HG03045 (cell line): Measurements from ENCODE around the gene PRRT2.
"Not testable (repeated sequence)": the region's sequence is repeated elsewhere in the genome, so short reads cannot be mapped to it uniquely, and the experiment has no call there.

Experiments used
- ATAC-seq: cut with Tn5 transposase; IDR thresholded peaks from one replicate; pipeline ENCODE4 v1.9.1; 2021; ENCODE audit warnings: mild to moderate bottlenecking, moderate library complexity; ENCODE audit not compliant: unreplicated experiment

Gene PRRT2

DNA sequence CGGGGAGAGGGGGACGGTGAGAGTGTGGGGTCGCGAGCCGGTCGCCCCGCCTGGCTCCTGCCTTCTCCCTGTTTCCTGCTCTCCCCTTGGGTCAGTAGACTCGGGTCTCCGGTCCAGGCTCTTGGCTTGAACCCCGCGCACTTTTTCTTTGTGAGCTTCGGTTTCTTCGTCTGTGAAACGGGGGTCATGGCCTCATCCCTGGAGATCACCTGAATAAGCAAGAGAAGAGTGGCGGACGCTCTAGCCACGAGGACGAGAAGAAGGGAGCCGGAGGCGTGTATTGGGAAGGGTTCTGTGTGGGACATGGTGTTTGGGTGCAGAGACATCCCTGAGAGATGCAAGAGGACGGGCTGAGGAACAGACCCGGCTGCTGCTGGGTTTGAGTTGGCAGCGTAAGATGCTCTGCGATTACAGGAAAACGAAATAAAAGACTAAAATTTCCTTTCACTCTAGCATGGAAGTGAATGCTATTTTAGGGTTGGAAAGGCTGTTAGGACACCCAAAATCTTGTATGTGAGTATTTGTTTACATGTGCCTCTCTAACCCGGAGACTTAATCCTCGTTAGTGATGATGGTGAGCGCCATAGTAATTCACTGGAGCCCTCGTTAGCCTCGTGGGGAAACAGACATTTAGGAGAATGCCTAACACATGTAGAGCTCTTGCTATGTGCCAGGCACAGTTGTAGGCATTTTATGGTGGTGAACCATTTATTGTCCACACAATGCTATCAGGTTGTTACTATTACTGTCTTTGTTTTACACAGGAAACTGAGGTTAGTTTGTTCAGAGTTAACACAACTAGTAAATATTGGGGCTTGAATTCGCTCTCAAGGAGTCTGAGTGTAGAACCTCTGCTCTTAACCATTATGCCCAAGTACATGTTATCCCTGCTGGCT is 20.8 kb upstream of the PRRT2 start:
- ATAC-seq, result no peak

DNA sequence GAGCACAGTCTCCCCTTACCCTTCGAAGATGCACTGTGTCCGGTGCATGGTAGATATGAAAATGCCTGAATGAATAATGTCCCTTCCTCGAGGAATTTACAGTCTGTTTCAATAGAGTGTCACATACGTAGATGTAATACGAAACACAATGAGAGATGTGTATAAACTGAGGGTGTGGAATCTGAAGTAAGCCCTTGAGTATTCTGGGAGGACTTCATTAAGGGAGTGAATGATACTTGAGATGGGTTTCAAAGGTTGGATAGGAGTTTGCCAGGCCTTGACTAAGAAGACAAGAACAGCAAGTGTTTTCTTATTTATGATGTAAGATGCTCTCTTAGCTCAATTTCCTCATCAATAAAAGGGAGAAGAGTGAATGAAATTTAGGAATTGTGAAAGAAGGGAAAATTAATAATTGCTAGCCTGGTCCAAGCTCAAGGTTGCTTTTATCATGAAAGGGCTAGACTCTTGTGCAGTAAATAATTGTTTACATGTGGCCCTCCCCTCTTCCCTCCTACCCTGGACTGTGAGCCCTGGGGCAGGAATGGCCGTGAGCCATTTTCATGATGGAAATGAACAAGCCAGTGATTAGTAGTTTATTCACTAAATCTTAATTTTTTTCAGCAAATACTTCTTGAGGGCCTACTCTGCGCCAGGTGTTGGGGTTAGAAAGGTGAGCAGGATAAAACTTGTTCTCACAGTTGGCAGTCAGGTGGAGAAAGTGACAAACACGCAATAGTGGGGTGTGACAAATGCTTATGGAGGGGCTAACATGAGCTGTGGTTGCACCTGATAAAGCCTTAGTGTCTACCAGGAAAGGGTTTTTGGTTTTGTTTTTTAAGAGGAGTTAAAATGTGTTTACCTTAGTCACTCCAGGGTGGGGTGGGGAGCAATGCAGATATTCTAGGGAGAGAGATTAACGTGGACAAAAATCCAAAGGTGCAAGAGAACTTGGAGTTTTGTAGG is 19.9 kb upstream of the PRRT2 start:
- ATAC-seq, result no peak

DNA sequence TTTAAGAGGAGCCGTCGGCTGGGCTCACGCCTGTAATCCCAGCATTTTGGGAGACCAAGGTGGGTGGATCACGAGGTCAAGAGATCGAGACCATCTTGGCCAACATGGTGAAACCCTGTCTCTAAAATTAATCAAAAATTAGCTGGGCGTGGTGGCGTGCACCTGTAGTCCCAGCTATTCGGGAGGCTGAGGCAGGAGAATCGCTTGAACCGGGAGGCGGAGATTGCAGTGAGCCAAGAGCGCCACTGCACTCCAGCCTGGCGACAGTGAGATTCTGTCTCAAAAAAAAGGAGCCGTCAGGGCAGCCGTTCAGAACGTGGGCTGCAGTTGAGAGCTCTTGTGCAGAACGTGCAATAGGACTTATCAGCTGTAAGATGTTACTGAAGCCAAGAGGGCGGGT is 18.8 kb upstream of the PRRT2 start:
- not testable (repeated sequence) for ATAC-seq

DNA sequence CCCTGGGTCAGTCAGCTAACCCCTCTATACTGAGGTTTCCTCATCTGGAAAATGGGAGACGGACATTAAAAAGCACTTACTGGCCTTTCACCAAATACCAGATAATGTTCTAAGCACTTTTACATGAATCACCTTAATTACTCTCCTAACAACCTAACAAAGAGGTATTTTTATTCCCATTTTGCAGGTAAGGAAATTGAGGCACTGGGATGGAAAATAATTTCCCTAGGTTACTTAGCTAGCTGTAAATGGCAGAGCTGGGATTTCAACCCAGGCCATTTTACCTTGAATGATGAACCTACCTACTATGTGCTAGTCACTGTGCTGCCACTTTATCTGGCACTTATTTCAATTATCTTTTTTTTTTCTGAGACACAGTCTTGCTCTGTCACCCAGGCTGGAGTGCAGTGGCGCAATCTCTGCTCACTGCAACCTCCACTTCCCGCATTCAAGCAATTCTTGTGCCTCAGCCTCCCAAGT is 17.7 kb upstream of the PRRT2 start:
- ATAC-seq, result no peak

DNA sequence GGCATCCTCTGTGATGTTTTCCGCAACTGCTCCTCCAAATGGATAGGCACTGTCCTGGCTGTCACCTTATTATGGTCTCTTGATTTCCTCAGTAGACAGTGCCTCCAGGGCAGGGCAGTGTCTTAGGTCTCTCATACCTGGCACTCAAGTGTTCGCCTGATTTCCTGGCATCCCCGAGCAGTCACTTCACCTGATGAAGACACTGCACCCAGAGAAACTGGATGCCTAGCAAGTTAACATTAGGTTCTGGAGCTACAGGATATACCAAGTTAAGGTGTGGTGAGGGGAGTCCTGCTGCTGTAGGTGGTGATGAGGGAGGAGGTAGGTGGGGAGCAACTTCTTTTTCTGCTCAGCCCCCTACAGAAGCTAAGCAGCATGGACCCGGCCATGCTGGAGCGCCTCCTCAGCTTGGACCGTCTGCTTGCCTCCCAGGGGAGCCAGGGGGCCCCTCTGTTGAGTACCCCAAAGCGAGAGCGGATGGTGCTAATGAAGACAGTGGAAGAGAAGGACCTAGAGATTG is 9.5 kb upstream of the PRRT2 start:
- no peak for ATAC-seq

DNA sequence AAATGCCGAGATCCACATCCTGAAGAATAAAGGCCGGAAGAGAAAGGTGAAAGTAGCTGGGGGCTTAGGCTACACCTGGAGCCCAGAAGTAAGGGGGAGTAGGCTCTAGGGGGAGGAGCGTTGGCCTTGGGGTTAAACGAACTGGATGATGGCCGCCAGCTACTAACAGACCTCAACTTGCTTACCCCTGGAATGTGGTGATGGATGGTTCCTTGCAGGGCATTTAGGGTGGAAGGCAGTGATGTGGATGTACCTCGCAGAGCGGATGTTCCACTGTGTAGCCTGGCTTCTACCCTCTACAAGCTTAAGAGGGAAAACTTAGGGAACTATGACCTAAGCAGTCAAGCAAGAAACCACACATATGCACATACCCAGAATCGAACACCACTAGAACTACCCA is 8.0 kb upstream of the PRRT2 start:
- ATAC-seq, result no peak

DNA sequence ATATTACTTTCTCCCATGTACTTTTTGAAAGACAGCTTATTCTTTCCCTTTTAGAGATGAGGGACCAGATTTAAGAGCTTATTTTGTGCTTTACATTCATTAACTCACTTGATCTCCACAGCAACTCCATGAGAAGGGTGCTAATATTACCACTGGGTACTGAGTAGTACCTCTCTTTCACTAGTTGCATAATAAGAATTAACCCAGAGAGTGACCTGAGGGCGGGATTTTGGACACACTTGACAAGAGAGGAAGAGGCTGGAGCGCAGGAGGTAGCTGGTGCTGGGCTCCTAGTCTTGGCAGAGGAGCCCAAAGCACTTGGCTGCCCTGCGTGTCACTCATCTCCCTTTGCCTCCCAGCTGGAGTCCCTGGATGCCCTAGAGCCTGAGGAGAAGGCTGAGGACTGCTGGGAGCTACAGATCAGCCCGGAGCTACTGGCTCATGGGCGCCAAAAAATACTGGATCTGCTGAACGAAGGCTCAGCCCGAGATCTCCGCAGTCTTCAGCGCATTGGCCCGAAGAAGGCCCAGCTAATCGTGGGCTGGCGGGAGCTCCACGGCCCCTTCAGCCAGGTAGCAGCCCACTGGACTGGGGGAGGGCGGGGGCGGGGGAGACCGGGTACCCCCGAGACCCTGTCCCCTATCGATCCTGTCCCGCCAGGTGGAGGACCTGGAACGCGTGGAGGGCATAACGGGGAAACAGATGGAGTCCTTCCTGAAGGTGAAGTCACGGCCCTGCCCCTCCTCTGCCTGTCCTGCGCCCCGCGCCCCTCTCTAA is 7.3 kb upstream of the PRRT2 start:
- ATAC-seq, result no peak

DNA sequence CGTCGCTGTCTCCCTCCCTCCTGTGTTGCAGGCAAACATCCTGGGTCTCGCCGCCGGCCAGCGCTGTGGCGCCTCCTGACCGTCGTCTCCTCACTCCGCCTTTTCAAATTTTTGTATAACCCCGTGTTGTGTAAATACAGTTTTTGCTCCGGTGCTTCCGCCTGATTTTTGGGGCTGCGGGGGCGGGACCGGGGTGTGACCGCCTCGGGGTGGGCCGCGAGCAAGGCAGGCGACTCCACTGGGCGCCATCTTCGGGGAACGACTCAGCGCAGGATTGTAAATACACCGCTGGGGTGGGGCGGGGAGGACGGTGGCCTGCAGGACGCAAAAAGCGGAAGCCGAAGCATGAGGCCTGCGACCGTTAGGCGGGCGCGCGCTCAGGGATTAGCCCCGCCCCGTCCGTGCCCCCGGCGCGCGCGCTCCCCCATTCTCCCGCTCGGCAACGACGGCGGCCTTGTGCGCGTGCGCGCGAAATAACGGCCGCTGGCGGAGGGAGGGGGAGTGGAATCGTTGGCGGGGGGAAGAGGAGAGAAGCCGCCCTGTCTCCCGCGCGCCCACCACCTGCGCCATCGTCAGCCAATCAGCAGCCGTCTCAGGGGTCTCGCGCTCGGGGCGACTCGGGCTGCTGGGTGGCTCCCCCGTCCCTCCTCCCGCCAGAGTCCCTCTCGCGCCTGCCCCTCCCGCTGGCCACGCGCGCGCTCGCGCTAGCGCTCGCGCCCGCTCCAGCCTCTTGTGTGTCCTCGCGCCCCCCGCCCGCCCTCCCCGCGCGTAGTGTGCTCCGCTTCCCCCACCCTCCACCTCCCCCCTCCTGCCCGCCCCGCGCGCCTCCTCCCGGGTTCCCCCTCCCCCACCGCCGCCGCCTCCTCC is 6.5 kb upstream of the PRRT2 start:
- ATAC-seq, result peak; percentile 49

DNA sequence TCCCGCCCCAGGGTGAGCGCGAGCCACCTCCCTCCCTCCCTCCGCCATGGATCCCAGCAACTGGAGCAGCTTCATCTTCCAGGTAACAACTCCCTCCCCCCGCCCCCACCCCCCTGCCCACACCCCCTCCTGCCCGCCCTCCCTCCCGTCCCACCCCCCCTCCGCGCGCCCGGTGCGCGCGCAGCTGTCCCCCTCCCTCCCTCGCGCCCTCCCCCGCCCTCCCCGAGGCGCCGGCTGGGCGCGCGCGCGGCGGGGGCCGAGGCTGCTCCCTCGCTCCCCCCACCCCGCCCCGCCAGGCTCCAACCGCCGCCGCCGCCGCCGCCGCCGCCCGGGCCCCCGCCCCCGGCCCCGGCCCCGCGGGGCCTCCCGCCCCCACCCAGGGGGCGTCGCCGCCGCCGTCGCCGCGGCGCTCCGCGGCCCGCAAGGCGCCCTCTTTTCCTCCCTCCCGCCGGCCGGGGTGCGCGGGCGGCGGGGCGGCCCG is 5.9 kb upstream of the PRRT2 start, which contains the start of gene MAZ:
Gene MAZ, plus strand, starts transcription at position 431 of the 481 bp plus-strand sequence. CDS start 173 bp downstream, outside the sequence.
- ATAC-seq, result no peak

DNA sequence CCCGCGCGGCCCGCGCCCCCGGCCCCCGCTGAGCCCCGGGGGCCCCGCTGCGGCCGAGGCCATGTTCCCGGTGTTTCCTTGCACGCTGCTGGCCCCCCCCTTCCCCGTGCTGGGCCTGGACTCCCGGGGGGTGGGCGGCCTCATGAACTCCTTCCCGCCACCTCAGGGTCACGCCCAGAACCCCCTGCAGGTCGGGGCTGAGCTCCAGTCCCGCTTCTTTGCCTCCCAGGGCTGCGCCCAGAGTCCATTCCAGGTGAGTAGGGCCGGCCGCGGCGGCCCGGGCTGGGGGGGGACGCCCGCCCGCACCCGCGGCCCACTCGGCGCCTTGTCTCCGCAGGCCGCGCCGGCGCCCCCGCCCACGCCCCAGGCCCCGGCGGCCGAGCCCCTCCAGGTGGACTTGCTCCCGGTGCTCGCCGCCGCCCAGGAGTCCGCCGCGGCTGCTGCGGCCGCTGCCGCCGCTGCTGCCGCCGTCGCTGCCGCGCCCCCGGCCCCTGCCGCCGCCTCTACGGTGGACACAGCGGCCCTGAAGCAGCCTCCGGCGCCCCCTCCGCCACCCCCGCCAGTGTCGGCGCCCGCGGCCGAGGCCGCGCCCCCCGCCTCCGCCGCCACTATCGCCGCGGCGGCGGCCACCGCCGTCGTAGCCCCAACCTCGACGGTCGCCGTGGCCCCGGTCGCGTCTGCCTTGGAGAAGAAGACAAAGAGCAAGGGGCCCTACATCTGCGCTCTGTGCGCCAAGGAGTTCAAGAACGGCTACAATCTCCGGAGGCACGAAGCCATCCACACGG is 5.2 kb upstream of the PRRT2 start:
- ATAC-seq, result no peak

DNA sequence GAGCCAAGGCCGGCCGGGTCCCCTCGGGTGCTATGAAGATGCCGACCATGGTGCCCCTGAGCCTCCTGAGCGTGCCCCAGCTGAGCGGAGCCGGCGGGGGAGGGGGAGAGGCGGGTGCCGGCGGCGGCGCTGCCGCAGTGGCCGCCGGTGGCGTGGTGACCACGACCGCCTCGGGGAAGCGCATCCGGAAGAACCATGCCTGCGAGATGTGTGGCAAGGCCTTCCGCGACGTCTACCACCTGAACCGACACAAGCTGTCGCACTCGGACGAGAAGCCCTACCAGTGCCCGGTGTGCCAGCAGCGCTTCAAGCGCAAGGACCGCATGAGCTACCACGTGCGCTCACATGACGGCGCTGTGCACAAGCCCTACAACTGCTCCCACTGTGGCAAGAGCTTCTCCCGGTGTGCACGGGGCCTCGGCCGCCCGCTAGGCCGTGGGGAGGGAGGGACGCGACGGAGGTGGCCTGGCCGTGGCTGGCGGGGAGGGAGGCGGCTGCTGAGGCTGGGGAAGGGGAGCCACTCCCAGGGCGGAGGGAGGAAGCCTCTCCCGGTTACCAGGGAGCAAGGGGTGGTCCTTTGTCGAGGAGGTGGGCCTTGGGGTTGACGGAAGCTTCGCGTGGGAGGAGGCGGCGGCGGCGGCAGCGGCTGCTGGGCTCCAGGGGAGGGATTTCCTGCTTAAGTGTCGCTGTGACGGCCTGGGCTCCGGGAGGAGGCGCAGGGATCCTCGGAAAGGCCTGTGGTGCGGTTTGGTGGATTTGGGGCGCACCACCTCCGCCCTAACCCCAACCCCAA is 4.4 kb upstream of the PRRT2 start:
- peak; percentile 18 for ATAC-seq

DNA sequence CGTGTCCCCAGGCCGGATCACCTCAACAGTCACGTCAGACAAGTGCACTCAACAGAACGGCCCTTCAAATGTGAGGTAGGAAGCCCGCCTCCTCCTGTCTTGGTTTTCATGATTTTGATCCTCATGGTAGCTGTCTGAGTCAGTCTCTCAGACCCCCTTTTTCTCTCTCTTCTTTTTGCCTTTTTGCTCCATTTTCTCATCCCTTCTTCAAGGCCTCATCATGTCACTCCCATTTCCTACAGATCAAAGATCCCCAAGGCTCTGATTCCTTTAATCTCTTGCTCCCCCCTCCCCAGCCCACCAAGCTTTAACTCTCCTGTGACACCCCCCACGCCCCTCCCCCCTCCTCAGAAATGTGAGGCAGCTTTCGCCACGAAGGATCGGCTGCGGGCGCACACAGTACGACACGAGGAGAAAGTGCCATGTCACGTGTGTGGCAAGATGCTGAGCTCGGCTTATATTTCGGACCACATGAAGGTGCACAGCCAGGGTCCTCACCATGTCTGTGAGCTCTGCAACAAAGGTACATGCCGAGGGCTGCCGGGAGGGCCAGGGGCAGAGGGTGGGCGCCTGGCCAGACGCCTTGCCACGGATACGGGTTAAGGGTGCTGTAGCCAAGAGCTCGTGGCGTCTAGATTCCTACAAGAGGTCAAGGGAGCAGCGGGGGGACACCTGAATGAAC is 3.6 kb upstream of the PRRT2 start:
- ATAC-seq, result no peak

DNA sequence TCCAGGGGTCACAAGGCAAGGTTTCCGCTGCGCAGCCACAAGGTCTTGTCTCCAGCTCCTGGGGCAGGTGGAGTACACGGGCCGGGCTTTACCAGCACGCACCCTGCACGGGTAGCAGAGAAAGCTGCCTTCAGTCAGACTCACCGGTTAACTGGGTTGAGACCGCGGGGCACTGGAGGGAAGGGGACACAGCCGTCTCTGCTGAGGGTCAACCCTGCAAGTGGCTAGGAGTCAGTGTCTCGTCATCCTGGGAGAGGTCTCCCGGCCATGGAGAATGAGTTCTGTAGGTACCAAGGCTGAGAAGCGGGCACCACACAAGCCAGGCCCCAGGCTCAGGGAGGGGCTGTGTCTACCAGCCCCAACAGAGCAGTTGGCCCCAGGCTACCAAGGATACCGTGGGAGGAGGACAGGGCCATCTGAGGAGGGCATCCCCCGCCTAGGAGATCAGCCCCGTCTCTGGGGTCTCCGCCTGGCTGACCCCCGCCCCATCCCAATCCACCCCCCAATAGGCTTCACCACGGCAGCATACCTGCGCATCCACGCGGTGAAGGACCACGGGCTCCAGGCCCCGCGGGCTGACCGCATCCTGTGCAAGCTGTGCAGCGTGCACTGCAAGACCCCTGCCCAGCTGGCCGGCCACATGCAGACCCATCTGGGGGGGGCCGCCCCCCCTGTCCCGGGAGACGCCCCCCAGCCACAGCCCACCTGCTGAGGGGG is 2.8 kb upstream of the PRRT2 start:
- ATAC-seq, result no peak

DNA sequence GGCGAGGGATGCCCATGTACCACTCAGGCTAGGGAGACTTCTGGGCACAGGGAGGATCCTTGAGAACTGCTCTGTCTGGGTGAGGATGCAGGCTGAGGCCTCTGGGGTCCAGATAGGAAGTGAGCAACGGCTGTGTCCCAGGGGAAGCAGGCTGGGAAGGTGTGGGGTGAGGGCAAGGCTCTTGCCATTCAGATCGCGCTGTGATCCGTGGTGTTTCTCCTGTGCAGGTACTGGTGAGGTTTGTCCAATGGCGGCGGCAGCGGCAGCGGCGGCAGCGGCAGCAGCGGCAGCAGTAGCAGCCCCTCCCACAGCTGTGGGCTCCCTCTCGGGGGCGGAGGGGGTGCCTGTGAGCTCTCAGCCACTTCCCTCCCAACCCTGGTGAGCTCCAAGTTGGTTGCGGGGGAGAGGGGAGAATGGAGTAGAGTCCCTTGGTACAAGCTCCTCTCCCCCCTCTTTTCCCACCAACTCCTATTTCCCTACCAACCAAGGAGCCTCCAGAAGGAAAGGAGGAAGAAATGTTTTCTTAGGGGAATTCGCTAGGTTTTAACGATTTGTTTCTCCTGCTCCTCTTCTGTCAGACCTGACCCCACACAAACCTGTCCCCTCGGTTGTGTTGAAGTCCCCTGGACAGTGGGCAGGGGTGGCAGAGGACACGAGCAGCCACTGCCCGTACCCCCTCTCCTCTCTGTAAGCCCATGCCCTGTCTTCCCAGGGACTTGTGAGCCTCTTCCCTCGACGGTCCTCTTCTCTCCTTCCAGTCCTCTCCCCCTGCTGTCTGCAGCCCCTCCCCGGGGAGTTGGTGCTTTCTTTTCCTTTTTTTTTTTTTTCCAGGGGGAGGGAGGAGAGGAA is 1.9 kb upstream of the PRRT2 start:
- ATAC-seq, result no peak

DNA sequence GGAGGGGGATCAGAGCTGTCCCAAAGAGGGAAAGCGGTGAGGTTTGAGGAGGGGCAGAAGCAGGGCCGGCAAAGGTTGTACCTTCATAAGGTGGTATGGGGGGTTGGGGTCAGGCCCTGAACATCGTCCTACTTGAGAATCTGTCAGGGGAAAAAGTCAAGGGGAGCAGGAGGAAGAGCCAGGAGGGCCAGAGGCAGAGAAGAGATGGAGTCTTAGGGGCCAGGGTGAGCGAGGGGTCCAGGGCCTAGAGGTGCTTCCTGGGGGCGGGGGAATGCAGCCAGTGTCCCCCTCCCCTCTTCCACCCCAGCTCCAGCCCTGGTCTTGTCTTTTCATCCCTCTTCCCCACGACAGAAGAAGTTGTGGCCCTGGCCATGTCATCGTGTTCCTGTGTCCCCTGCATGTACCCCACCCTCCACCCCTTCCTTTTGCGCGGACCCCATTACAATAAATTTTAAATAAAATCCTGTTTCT is 1.3 kb upstream of the PRRT2 start:
- ATAC-seq, result no peak
